Dendritic cell treated with granulocyte-macrophage colony-stimulating factor and Interleukin-4, amounts not matched to agents 40 ng/mL and 50 ng/mL, for 4 days (primary cell): ENCODE results near the gene HAPLN3.

Experiments
- H3K27ac Mint-ChIP-seq: one replicate; pipeline ENCODE4 v1.8.0; 2022; ENCODE audit warnings: mild to moderate bottlenecking, mixed read lengths
- H3K27me3 Mint-ChIP-seq: one replicate; pipeline ENCODE4 v1.8.0; 2022; ENCODE audit warnings: mild to moderate bottlenecking, mixed read lengths
- H3K36me3 Mint-ChIP-seq: one replicate; pipeline ENCODE4 v1.8.0; 2022; ENCODE audit warnings: low read depth, mixed read lengths
- H3K4me1 Mint-ChIP-seq: one replicate; pipeline ENCODE4 v1.8.0; 2022; ENCODE audit warnings: low read depth, mixed read lengths
- H3K4me3 Mint-ChIP-seq: one replicate; pipeline ENCODE4 v1.8.0; 2022; ENCODE audit warnings: mild to moderate bottlenecking, moderate library complexity, mixed read lengths
- H3K9me3 Mint-ChIP-seq: one replicate; pipeline ENCODE4 v1.8.0; 2022; ENCODE audit warnings: mixed read lengths
- intact Hi-C: fragments of 100-400 bp; cut with micrococcal nuclease; formaldehyde crosslinking; loops from one replicate; pipeline ENCODE4 v1.15.0; 2022

HAPLN3 gene

GRCh38 chr15:88920186-88920891, 25.0 kb upstream of the HAPLN3 start:
- peaks cover 22% of the 10 kb centered on the region for H3K4me1 Mint-ChIP-seq
- intact Hi-C loops: no loop called here
- no peak overlapping the region for H3K27ac Mint-ChIP-seq
- H3K36me3 Mint-ChIP-seq: no peaks in the 10 kb centered on the region
- H3K9me3 Mint-ChIP-seq: no peaks in the 10 kb centered on the region
- H3K27me3 Mint-ChIP-seq: peaks cover 8% of the 10 kb centered on the region
- no peak overlapping the region for H3K4me3 Mint-ChIP-seq

- Mint-ChIP-seq H3K27ac (peak overlapping the region; percentile 16), H3K27me3 (peaks cover 4% of the 10 kb centered on the region), H3K9me3 (no peaks in the 10 kb centered on the region), H3K36me3 (no peaks in the 10 kb centered on the region), H3K4me3 (no peak overlapping the region), H3K4me1 (peaks cover 22% of the 10 kb centered on the region)
- intact Hi-C loops: no loop called here
Measured at GRCh38 chr15:88918738-88919137, 23.4 kb upstream of the HAPLN3 start.

GRCh38 chr15:88917760-88918159, 22.4 kb upstream of the HAPLN3 start:
- Mint-ChIP-seq H3K4me1 (peaks cover 29% of the 10 kb centered on the region), H3K27ac (no peak overlapping the region), H3K27me3 (peaks cover 7% of the 10 kb centered on the region), H3K36me3 (peaks cover 6% of the 10 kb centered on the region), H3K9me3 (no peaks in the 10 kb centered on the region), H3K4me3 (no peak overlapping the region)
- intact Hi-C loops: no loop called here

GRCh38 chr15:88915354-88915753, 20.0 kb upstream of the HAPLN3 start:
- H3K4me3 Mint-ChIP-seq: no peak overlapping the region
- no peaks in the 10 kb centered on the region for H3K9me3 Mint-ChIP-seq
- peaks cover 18% of the 10 kb centered on the region for H3K27me3 Mint-ChIP-seq
- H3K4me1 Mint-ChIP-seq: peaks cover 28% of the 10 kb centered on the region
- peaks cover 6% of the 10 kb centered on the region for H3K36me3 Mint-ChIP-seq
- H3K27ac Mint-ChIP-seq: no peak overlapping the region
- intact Hi-C loops: no loop called here

- Mint-ChIP-seq H3K4me1 (peaks cover 21% of the 10 kb centered on the region), H3K4me3 (no peak overlapping the region), H3K27ac (no peak overlapping the region), H3K9me3 (no peaks in the 10 kb centered on the region), H3K27me3 (peaks cover 18% of the 10 kb centered on the region), H3K36me3 (peaks cover 6% of the 10 kb centered on the region)
- intact Hi-C loops: no loop called here
Measured at GRCh38 chr15:88913850-88914169, 18.5 kb upstream of the HAPLN3 start.

GRCh38 chr15:88913017-88913849, 17.9 kb upstream of the HAPLN3 start, which contains the start of gene MFGE8:
MFGE8 (minus strand) TSS chr15:88913379; CDS start chr15:88913319, 60 bp downstream.
- Mint-ChIP-seq H3K9me3 (no peaks in the 10 kb centered on the region), H3K27ac (peak within 1 kb of the TSS; percentile 13), H3K27me3 (peaks cover 18% of the 10 kb centered on the region), H3K4me3 (peak within 1 kb of the TSS; percentile 85), H3K36me3 (peaks cover 6% of the 10 kb centered on the region), H3K4me1 (peaks cover 18% of the 10 kb centered on the region)
- intact Hi-C loops: no loop called here

- intact Hi-C loops: no loop called here
- Mint-ChIP-seq H3K27me3 (peaks cover 18% of the 10 kb centered on the region), H3K36me3 (peaks cover 6% of the 10 kb centered on the region), H3K4me3 (peak overlapping the region; percentile 85), H3K27ac (peak overlapping the region; percentile 13), H3K9me3 (no peaks in the 10 kb centered on the region), H3K4me1 (peaks cover 12% of the 10 kb centered on the region)
Measured at GRCh38 chr15:88912500-88912921, 17.2 kb upstream of the HAPLN3 start.

- no peak overlapping the region for H3K4me3 Mint-ChIP-seq
- H3K27ac Mint-ChIP-seq: no peak overlapping the region
- peaks cover 18% of the 10 kb centered on the region for H3K27me3 Mint-ChIP-seq
- H3K4me1 Mint-ChIP-seq: peaks cover 11% of the 10 kb centered on the region
- H3K9me3 Mint-ChIP-seq: no peaks in the 10 kb centered on the region
- intact Hi-C loops: no loop called here
- H3K36me3 Mint-ChIP-seq: peaks cover 6% of the 10 kb centered on the region
Measured at GRCh38 chr15:88911766-88912118, 16.4 kb upstream of the HAPLN3 start.

GRCh38 chr15:88909956-88910831, 14.8 kb upstream of the HAPLN3 start:
- Mint-ChIP-seq H3K4me1 (peaks cover 11% of the 10 kb centered on the region), H3K27me3 (peaks cover 18% of the 10 kb centered on the region), H3K36me3 (peaks cover 6% of the 10 kb centered on the region), H3K27ac (no peak overlapping the region), H3K9me3 (no peaks in the 10 kb centered on the region), H3K4me3 (no peak overlapping the region)
- intact Hi-C loops: no loop called here

GRCh38 chr15:88908697-88909621, 13.6 kb upstream of the HAPLN3 start:
- Mint-ChIP-seq H3K36me3 (peaks cover 6% of the 10 kb centered on the region), H3K4me3 (no peak overlapping the region), H3K9me3 (no peaks in the 10 kb centered on the region), H3K27me3 (peaks cover 18% of the 10 kb centered on the region), H3K4me1 (peaks cover 11% of the 10 kb centered on the region), H3K27ac (no peak overlapping the region)
- intact Hi-C loops: no loop called here

GRCh38 chr15:88908123-88908522, 12.8 kb upstream of the HAPLN3 start:
- Mint-ChIP-seq H3K9me3 (no peaks in the 10 kb centered on the region), H3K27ac (no peak overlapping the region), H3K4me1 (peaks cover 5% of the 10 kb centered on the region), H3K4me3 (no peak overlapping the region), H3K27me3 (peaks cover 13% of the 10 kb centered on the region), H3K36me3 (peaks cover under 1% of the 10 kb centered on the region)
- intact Hi-C loops: no loop called here

- no peak overlapping the region for H3K27ac Mint-ChIP-seq
- peaks cover 6% of the 10 kb centered on the region for H3K27me3 Mint-ChIP-seq
- intact Hi-C loops: no loop called here
- H3K9me3 Mint-ChIP-seq: no peaks in the 10 kb centered on the region
- no peaks in the 10 kb centered on the region for H3K36me3 Mint-ChIP-seq
- H3K4me1 Mint-ChIP-seq: no peaks in the 10 kb centered on the region
- H3K4me3 Mint-ChIP-seq: no peak overlapping the region
Measured at GRCh38 chr15:88907111-88907510, 11.8 kb upstream of the HAPLN3 start.

- Mint-ChIP-seq H3K27ac (no peak overlapping the region), H3K9me3 (no peaks in the 10 kb centered on the region), H3K4me3 (no peak overlapping the region), H3K36me3 (no peaks in the 10 kb centered on the region), H3K27me3 (peaks cover 1% of the 10 kb centered on the region), H3K4me1 (no peaks in the 10 kb centered on the region)
- intact Hi-C loops: no loop called here
Measured at GRCh38 chr15:88906551-88906950, 11.2 kb upstream of the HAPLN3 start.
